Panc1 (cell line): ENCODE results near the gene P2RY6. TPM values are rescaled to one million over a fixed set of nuclear protein-coding genes. Genes with fewer than 3 reads are reported as not detected.

Experiments used
- ATAC-seq: fragments of 200-7000 bp; cut with Tn5 transposase; 2 replicates; pipeline ENCODE4 v1.9.1; 2020; ENCODE audit warnings: mild to moderate bottlenecking, moderate library complexity
- BruUV-seq: library from RNA; stranded (reverse); fragments of 400-500 nt; replicated peaks from 2 replicates; lab custom pipeline; 2021; lab: Mats Ljungman, UMichigan
- CTCF ChIA-PET: fragments of 300-600 bp; sonication (Branson Sonifier 250); formaldehyde crosslinking; loops from one replicate; lab custom pipeline; 2022; ENCODE audit warnings: antibody characterized with exemption; lab: Charles Lee
- POLR2A ChIA-PET: fragments of 300-600 bp; sonication (Branson Sonifier 250); formaldehyde crosslinking; loops from one replicate; lab custom pipeline; 2022; ENCODE audit warnings: antibody characterized with exemption; lab: Charles Lee
- DNase-seq: peaks from one replicate; pipeline ENCODE4 v3.0.0-alpha.2; 2010; ENCODE audit warnings: low read depth, low spot score
- H3K27ac ChIP-seq: 2 replicates; pipeline ENCODE4 v1.5.1; 2011; ENCODE audit warnings: mild to moderate bottlenecking, low read length, inconsistent platforms
- H3K27me3 ChIP-seq: fragments of 200-500 bp; sonication (Bioruptor generic); 2 replicates; pipeline ENCODE4 v1.6.0; 2014; ENCODE audit warnings: low read length, inconsistent platforms; ENCODE audit not compliant: control insufficient read depth, insufficient read depth
- H3K36me3 ChIP-seq: fragments of 200-500 bp; sonication (Bioruptor generic); 2 replicates; pipeline ENCODE4 v1.5.1; 2014; ENCODE audit warnings: inconsistent platforms, mild to moderate bottlenecking, low read length, moderate library complexity; ENCODE audit not compliant: control insufficient read depth, insufficient read depth
- H3K4me1 ChIP-seq: 2 replicates; pipeline ENCODE4 v1.5.1; 2011; ENCODE audit warnings: inconsistent platforms, mild to moderate bottlenecking, low read length, moderate library complexity; ENCODE audit not compliant: control insufficient read depth, insufficient read depth
- H3K4me3 ChIP-seq, 2 experiments: 2 replicates each; pipeline ENCODE4 v1.5.1; 2011 to 2012; ENCODE audit warnings: low read depth in 2 of 2, low read length in 2 of 2, mild to moderate bottlenecking in 2 of 2, inconsistent platforms in 1 of 2, moderate library complexity in 1 of 2
- H3K9me3 ChIP-seq: fragments of 200-500 bp; sonication (Bioruptor generic); 2 replicates; pipeline ENCODE4 v1.5.1; 2014; ENCODE audit warnings: low read depth, mild to moderate bottlenecking, inconsistent platforms, low read length, moderate library complexity; ENCODE audit not compliant: control insufficient read depth, insufficient read depth
- POLR2AphosphoS5 ChIP-seq: IDR thresholded peaks from 2 replicates; pipeline ENCODE4 v1.6.1; 2012; ENCODE audit warnings: mild to moderate bottlenecking, low read depth, low read length, moderate library complexity
- REST ChIP-seq, 2 experiments: IDR thresholded peaks; 2 replicates each; pipeline ENCODE4 v1.6.1; 2011 to 2012; ENCODE audit warnings: low read depth in 2 of 2, control low read depth in 1 of 2, low read length in 1 of 2, mild to moderate bottlenecking in 1 of 2, moderate library complexity in 1 of 2; ENCODE audit not compliant: insufficient read depth in 1 of 2
- SIN3A ChIP-seq: IDR thresholded peaks from 2 replicates; pipeline ENCODE4 v1.6.1; 2012; ENCODE audit warnings: low read depth, mild to moderate bottlenecking, low read length, moderate library complexity, borderline replicate concordance; ENCODE audit not compliant: insufficient read depth
- TCF7L2 ChIP-seq: IDR thresholded peaks from 2 replicates; pipeline ENCODE4 v1.6.1; 2011; ENCODE audit warnings: mild to moderate bottlenecking, low read depth, low read length, inconsistent platforms
- in situ Hi-C: cut with HindIII; loops from 2 replicates; pipeline ENCODE4 v1.10.0; 2016; ENCODE audit warnings: low sequenced_read_pairs, low pct_unique_long_range_greater_than_20kb
- intact Hi-C: fragments of 100-400 bp; cut with micrococcal nuclease; formaldehyde crosslinking; loops from one replicate; pipeline ENCODE4 v1.10.0; 2022; ENCODE audit not compliant: unreplicated experiment
- total RNA-seq: library from RNA; stranded (reverse); gene quantifications from one replicate; pipeline ENCODE4 v1.2.1, GENCODE V29; 2021; ENCODE audit not compliant: unreplicated experiment
- TF ChIP-seq, protein P1 (sequence below): fragments of 450-650 bp; IDR thresholded peaks from 2 replicates; pipeline ENCODE4 v1.5.1; 2017; ENCODE audit warnings: mild to moderate bottlenecking

Gene P2RY6
- total RNA-seq, 1 experiment from 2014 or later, result 0.59 TPM

DNA sequence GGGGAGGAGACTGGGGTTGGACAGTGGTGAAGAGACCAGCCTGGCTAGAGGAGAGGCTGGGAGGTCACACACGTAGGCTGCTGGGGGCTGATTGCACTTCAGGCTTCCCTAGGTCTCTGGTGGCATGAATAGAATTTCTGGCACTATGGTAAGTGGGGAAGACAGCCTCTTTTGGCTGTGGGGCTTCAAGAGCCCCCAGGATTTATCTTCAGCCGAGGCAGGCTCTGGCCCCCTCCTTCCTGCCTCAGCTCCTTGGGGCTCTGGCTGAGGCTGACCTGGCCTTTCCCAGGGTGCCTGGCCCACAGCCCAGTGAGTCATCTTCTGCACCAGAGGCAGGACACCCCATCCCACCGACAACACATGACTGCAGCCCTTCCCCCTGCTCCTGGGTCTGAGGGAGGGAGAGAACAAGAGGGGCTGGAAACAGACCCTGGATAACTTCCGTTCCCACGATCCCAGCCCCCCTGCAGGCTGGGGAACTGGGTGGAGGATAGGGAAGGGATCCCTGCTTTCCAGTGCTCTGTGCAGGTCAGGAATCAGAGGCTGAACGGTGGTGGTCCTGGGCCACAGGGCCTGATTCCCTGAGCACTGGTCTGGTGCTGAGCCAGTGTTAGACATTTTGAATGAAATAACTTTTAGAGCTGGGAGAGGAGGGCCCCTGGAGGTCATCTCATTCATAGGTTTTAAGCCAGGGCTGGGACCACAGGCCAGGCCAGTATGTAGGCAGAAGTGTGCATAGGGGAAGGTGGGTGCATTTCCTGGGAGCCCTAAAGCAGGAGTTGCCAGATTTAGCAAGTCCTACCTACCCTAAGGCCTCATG, 62.5 kb downstream of the P2RY6 start:
- ChIA-PET POLR2A (interaction anchor here (0.5 to 0.7 kb wide), 5 partner anchors 21 to 491 kb away, joined by 3 to 21 read pairs (median 4); no protein-coding TSS in a partner anchor), CTCF (interaction anchor here (0.5 to 3.8 kb wide), 18 partner anchors 8 to 609 kb away, joined by 3 to 55 read pairs (median 5); partner anchors contain the start of gene ARHGEF17)
- H3K4me1 ChIP-seq, result peaks cover 39% of the 10 kb centered on the region
- BruUV-seq, result no TSS peak
- no peak overlapping the region for H3K4me3 ChIP-seq
- in situ Hi-C loops (no loop called here), intact Hi-C loops (loop anchor here (1.0 kb wide), 1 partner anchor 27 kb away; no protein-coding TSS in a partner anchor)
- TF ChIP-seq TCF7L2 (no peak), POLR2AphosphoS5 (no peak), SIN3A (no peak), REST (IDR thresholded peaks at IDR 0.05; ENCODE audit: insufficient read depth in 1 of 2, low read depth in 2 of 2, low read length in 1 of 2) (no peak)
- TF ChIP-seq, protein P1, sequence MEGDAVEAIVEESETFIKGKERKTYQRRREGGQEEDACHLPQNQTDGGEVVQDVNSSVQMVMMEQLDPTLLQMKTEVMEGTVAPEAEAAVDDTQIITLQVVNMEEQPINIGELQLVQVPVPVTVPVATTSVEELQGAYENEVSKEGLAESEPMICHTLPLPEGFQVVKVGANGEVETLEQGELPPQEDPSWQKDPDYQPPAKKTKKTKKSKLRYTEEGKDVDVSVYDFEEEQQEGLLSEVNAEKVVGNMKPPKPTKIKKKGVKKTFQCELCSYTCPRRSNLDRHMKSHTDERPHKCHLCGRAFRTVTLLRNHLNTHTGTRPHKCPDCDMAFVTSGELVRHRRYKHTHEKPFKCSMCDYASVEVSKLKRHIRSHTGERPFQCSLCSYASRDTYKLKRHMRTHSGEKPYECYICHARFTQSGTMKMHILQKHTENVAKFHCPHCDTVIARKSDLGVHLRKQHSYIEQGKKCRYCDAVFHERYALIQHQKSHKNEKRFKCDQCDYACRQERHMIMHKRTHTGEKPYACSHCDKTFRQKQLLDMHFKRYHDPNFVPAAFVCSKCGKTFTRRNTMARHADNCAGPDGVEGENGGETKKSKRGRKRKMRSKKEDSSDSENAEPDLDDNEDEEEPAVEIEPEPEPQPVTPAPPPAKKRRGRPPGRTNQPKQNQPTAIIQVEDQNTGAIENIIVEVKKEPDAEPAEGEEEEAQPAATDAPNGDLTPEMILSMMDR, result no peak
- H3K9me3 ChIP-seq, result no peaks in the 10 kb centered on the region
- DNase-seq (no peak), ATAC-seq (peak; percentile 69)
- H3K36me3 ChIP-seq, result no peaks in the 10 kb centered on the region
- no peaks in the 10 kb centered on the region for H3K27me3 ChIP-seq
- H3K27ac ChIP-seq, result peak overlapping the region; percentile 55

- H3K4me1 ChIP-seq, result peaks cover 39% of the 10 kb centered on the region
- in situ Hi-C loops, result no loop called here
Observed at GRCh38 chr11:73335204-73335923, 63.2 kb downstream of the P2RY6 start.

More at GRCh38 chr11:73335204-73335923, 63.2 kb downstream of the P2RY6 start:
- peak overlapping the region; percentile 55 for H3K27ac ChIP-seq
- H3K9me3 ChIP-seq, result no peaks in the 10 kb centered on the region
- CTCF ChIA-PET, result interaction anchor here (0.5 to 3.8 kb wide), 25 partner anchors 8 to 610 kb away, joined by 3 to 55 read pairs (median 5); partner anchors contain the start of gene ARHGEF17
- TF ChIP-seq TCF7L2, result no peak
- TF ChIP-seq, protein P1, result peak; percentile 100
- intact Hi-C loops, result loop anchor here (1.0 kb wide), 1 partner anchor 28 kb away; no protein-coding TSS in a partner anchor
- H3K4me3 ChIP-seq, result no peak overlapping the region
- no peaks in the 10 kb centered on the region for H3K36me3 ChIP-seq
- POLR2A ChIA-PET, result interaction anchor here (0.5 to 0.7 kb wide), 5 partner anchors 20 to 490 kb away, joined by 3 to 21 read pairs (median 4); no protein-coding TSS in a partner anchor
- DNase-seq, result peak; percentile 77
- no TSS peak for BruUV-seq
- H3K27me3 ChIP-seq, result no peaks in the 10 kb centered on the region
- ATAC-seq, result peak; percentile 70
